NCI-H345 treated with DMSO at 0.1 percent for 48 hours (cell line): Measurements from ENCODE around the gene SSPN.

Experiments
- DNase-seq: peaks from one replicate; lab custom pipeline; 2025; ENCODE audit not compliant: unreplicated experiment; lab: John Stamatoyannopoulos, UW

Gene SSPN

GRCh38 chr12:26187014-26187798, 8.2 kb upstream of the SSPN start:
- no peak for DNase-seq

- no peak for DNase-seq
Observed at GRCh38 chr12:26188127-26188526, 7.2 kb upstream of the SSPN start.

- DNase-seq: no peak
Observed at GRCh38 chr12:26188641-26189040, 6.7 kb upstream of the SSPN start.

- DNase-seq: no peak
Observed at GRCh38 chr12:26192142-26192541, 3.2 kb upstream of the SSPN start.

GRCh38 chr12:26193539-26193938, 1.8 kb upstream of the SSPN start:
- DNase-seq: no peak

- no peak for DNase-seq
Observed at GRCh38 chr12:26195641-26196420, 458 bp downstream of the SSPN start.

GRCh38 chr12:26196421-26196716, 996 bp downstream of the SSPN start:
- DNase-seq: no peak

GRCh38 chr12:26197832-26198231, 2.5 kb downstream of the SSPN start:
- DNase-seq: no peak

GRCh38 chr12:26198742-26199141, 3.4 kb downstream of the SSPN start:
- no peak for DNase-seq

GRCh38 chr12:26203167-26203780, 7.9 kb downstream of the SSPN start:
- DNase-seq: no peak

- no peak for DNase-seq
Observed at GRCh38 chr12:26204612-26205289, 9.4 kb downstream of the SSPN start.

GRCh38 chr12:26205298-26205697, 9.9 kb downstream of the SSPN start:
- DNase-seq: no peak

GRCh38 chr12:26205941-26206340, 10.6 kb downstream of the SSPN start:
- DNase-seq: no peak

- DNase-seq: no peak
Observed at GRCh38 chr12:26211331-26211730, 16.0 kb downstream of the SSPN start.

GRCh38 chr12:26212396-26212795, 17.0 kb downstream of the SSPN start:
- DNase-seq: no peak

- no peak for DNase-seq
Observed at GRCh38 chr12:26212988-26213387, 17.6 kb downstream of the SSPN start.

GRCh38 chr12:26214121-26214520, 18.7 kb downstream of the SSPN start:
- DNase-seq: no peak

GRCh38 chr12:26219736-26220135, 24.4 kb downstream of the SSPN start:
- no peak for DNase-seq

GRCh38 chr12:26224657-26225056, 29.3 kb downstream of the SSPN start:
- DNase-seq: no peak

- DNase-seq: no peak
Observed at GRCh38 chr12:26226122-26226521, 30.7 kb downstream of the SSPN start.

- no peak for DNase-seq
Observed at GRCh38 chr12:26226629-26227360, 31.4 kb downstream of the SSPN start.
